Activated T-cell treated with anti-CD3 and anti-CD28 coated beads for 1 hour (primary cell): ENCODE results near the gene GPR137B.

Experiments used
- DNase-seq: peaks from one replicate; pipeline ENCODE4 v3.0.0-alpha.2; 2020; ENCODE audit warnings: low read depth

Gene GPR137B

DNA sequence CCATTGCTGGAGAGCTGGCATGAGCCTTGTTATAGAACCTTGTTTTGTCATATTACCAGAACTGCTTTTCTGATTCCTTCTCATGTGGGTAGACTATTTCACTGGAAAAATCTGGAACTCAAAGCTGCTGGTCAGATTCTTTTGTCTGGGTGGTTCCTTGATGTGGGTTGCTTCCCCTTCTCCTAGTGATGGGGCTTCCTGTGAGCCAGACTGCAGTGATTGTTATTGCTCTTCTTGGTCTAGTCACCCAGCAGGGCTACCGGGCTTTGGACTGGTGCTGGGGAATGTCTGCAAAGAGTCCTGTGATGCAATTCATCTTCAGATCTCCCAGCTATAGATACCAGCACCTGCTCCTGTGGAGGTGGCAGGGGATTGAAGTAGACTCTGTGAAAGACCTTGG is 59.4 kb downstream of the GPR137B start:
- DNase-seq = no peak

DNA sequence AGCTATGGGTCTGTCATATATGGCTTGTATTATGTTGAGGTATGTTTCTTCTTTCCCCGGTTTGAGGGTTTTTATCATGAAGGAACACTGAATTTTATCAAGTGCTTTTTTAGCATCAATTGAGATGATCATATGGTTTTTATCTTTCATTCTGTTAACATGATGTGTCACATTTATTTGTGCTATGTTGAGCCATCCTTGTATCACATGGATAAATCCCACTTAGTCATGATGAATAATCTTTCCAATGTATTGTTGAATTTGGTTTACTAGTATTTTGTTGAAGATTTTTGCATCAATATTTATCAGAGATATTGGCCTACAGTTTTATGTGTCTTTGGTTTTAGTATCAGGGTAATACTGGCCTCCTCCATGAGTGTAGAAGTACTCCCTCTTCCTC is 61.7 kb downstream of the GPR137B start:
- DNase-seq = no peak

DNA sequence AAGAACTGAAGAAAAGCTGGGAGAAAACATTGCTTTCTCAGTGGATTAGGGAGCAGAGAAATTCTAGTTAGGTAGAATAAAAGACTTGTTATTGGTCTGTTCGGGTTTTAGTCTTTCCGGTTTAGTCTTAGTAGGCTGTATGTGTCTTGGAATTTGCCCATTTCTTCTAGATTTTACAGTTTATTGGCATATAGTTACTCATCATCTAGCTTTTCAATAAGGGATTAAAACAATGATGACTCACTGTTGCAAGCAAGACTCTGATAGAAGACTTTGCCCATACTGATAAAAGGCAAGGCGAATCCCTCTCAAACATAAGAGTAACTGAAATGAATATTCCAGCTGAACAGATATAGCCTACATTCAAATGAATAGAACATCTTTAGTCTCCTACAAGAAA is 62.3 kb downstream of the GPR137B start:
- DNase-seq = no peak

DNA sequence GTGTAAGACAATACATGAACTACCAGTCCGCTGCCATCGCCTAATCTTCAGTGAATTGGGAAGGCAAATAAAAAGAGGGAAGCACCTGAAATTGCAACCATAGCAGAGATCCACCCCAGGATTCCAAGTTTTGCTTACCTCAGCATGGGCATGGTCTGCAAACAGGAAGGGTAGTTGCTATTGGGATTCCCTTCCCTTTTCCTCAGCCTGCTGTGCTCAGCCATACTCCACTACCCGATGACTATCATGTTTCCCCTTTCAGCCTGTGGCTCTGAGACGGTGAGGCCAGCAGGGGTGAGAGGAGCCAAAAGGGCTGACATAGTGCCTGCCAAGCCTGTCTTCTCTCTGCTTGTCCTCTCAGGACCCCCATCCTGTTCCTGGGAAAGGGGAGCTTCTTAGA is 64.2 kb downstream of the GPR137B start:
- no peak for DNase-seq

DNA sequence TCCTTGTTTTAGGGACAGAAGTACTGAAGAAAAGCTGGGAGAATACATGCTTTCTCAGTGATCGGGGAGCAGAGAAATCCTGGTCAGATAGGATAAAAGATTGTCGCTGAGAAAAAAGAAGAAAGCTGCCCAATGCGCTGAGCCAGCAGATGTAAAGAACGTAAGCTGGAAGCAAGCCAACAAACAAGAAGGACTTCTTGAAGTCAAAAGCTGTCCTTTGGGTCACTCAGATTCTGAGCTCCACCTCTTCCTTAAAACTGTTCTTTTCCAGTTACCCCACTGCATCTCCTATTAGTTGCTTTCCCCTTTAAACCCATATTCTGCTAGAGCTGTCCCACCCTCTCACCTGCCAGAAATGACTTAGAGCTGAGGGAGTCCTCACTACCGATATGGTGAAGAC is 64.8 kb downstream of the GPR137B start:
- no peak for DNase-seq

DNA sequence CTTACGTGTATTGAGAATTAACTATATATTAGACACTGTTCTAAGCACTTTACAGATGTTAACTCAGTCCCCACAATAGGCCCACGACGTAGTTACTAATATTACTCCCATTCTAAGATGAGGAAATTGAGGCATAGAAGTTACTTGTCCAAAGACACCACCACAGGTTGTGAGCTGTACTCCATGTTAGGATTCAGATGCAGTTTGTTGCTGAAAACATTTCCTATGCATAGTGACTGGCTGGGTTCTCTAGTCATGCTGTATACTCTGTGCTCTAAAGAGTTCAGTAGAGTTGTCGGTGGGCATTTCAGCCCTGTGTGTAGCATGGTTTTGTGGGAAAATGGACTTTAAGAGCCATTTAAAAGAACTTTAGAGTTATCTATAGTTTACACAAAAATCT is 65.2 kb downstream of the GPR137B start:
- no peak for DNase-seq

DNA sequence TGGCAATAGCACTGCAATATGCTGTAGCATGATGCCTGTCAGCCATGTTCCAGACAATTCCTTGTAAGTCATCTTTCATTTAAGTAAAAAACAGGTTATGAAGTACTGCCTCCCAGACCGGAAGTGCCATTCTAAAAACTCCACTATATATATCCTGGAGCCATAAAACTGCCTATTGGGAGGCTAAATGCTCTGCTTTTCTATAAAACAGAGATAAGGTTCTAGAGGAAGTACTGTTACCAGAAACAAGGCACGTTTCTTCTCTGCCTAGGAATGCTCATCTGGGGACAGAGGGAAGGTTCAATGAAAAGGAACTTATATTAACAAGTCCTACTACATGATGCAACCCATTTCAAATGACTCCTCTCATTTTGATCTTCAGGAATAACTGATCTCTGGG is 66.8 kb downstream of the GPR137B start:
- no peak for DNase-seq

DNA sequence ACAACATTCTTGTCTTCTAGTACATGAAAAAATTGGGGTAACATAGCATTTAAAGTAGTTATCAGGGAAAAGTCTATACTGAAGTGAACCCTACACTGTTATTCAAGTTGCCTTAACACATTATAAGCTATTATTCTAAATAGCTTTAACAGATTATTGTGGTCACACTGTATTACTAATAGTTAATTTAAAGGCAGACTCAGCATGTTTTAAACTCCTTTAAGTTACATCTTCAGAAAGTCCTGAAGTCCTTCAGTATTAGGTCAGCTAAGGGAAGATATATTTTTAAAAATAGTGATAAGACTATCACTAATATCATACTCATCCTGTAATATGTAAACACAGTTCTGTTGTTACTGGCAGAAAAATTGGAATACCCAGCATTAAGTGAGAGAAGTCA is 67.4 kb downstream of the GPR137B start:
- DNase-seq = no peak

DNA sequence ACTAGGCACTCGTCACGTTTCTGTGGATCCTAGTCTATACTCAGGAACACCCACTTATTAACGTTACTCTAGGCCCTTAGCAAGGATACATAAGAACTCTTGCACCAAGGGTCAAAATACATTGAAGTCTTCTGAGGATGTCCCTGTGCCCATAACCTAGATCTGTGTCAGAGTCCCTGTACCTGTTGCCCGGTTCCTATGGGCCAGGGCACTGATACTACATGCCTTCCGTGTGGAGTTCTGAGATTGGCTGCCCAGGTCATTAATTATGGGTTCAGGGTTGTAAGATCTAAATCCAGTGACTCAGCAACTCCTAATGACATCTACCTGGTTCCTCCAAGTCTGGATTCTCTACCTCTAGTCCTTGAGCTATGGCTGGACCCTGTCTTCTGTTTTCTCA is 69.5 kb downstream of the GPR137B start:
- DNase-seq = no peak

DNA sequence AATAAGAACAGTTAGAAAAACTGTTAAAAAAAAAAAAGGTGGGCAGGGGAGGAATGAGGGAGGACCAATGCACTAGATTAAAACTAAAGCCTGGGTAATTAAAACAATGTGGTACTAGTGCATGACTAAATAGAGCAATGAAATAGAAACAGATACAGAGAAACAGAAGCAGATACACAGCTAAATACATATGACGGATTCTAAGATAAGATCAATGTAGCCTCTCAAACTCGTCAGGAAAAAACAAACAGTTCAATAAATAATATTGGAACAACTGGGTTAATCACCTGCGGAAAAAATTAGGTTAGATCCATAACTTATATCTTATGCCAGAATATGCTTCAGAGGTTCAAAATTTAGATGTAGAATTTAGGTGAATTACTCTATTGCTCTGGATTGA is 71.2 kb downstream of the GPR137B start:
- DNase-seq = no peak

DNA sequence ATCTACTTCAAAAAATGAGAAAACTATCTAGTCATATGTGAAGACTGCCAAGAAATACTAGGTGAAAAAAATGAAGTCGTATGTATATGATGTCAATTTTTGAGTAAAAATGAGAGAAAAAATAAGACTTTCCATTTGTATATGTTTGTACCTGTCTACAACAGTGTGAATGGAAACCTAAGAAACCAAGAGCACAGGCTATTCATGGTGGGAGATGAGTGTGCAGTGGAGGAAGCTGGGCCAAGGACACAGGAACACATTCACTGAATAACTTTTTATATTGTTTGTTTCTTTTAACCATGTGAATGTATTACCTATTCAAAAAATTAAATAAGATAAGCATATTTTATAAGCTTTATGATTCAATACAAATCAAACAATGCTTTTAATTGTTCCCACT is 72.4 kb downstream of the GPR137B start:
- DNase-seq = no peak

DNA sequence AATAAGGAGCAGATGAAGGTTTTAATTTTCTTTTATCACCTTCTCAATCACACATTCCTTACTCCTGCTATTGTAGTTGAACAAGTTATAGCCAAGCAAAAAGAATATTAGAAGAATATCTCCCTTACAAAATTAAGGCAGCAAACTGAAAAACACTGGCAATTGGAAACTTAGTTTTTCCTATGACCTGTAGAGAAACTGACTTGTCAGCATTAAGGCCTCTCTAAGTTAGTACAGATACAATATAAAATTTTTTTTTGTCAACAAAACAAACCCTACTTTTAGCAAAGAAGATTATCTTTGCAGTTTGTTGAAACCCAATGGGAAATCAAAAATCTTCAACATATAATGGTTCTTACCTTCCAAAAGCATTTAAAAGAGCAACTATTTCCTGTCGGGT is 78.1 kb downstream of the GPR137B start:
- no peak for DNase-seq

DNA sequence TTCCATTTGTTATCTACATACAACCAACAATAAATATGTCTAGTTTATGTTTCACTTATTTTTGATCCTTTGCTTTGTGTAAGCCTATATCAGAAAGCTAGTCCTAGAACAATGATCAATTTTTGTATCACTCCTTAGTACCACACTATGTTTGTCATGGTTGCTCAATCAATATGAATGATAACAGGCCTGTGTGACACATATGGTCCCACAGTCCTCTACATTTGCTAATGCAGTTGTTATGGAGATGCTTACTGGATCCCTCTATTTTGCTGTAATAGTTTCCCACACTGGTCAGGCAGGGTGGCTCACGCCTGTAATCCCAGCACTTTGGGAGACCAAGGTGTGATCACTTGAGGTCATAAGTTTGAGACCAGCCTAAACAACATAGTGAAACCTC is 80.3 kb downstream of the GPR137B start:
- no peak for DNase-seq

DNA sequence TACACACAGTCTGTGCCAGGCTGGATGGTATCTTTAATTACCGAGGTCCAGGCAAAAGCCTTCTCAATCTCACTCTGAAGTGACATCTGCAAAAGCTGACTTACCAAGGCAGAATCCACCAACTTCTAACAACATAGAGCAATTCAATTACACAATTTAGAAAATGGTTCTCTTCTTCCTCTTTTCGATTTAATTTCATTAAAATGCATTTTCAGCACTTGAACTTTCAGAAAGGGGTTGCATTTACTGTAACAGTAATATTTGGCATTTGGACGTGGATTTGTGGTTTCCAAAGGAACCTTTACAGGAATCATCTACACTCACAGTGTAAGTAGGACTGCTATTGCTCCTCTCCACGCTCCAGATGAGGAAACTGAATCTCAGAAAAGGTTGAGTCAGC is 86.1 kb downstream of the GPR137B start:
- no peak for DNase-seq

DNA sequence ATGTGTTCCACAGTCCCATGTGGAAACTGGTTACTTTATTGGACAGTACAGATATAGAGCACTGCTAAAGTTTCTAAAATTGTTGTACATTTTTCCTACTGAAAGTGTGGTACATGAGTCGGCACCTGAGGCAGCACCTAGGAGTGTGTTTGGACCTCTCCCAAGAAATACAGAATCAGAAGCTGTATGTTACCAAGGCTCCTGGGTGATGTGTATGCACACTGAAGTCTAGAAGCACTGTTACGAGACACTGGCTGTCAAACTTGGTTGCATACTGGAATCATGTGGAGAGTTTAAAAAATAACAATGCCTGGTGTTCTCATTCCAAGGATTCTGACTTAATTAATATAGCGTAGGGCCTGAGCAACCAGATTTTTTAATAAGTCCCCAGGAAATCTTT is 92.8 kb downstream of the GPR137B start:
- no peak for DNase-seq

DNA sequence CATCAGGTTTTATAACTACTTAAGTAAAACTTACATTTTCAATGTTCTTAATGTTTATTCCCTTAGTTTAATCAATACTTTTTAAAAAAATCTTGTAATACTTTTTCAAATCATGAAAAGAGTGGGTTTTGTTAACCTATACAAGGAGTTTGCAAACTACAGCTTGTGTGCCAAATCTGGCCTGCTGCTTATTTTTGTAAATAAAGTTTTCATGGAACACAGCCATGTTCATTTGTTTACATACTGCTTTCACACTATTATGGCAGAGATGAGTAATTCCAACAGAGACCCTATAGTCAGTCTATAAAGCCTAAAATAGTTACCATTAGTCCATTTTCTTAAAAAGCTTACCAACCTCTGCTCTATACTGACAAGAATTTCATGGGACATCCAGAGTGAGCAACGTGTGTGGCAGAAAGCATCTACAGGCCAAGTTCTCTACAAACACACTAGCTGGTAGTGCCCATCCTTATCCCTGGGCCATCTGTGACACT is 96.8 kb downstream of the GPR137B start:
- no peak for DNase-seq

DNA sequence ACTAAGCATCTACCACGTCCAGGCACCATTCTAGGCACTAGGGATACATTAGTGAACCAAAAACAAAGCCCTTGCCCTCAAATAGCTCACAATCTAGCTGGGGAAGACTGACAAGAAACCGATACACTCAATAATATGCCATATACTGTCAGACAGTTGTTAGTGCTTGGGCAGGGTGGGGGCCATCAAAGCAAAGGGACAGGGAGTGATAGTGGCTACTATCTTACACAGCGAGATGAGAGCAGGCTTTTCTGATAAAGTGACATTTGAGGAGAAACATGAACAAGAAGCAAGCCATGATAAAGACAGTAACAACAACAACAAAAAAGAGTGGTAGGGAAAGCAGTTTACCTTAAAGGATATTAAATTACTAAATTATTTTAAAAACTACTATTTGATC is 98.3 kb downstream of the GPR137B start:
- no peak for DNase-seq

DNA sequence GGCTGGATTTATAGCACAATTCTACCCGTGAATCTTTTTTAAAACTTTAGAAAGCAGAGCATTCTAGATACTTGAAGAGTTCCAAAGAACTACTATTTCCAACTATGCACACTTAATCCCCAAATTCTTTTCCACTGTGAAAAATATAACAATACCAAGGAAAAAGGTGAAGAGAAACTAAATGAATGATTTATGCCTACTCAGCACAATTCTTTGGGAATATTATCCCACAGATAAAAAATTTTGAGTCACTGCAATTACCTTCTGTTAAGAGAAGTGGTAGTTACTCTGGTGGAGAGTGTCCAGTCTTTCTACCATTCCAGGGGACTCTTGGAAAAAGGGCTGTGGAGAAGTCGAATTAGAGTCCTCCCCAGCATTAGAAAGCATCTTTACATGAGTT is 100.2 kb downstream of the GPR137B start:
- no peak for DNase-seq

DNA sequence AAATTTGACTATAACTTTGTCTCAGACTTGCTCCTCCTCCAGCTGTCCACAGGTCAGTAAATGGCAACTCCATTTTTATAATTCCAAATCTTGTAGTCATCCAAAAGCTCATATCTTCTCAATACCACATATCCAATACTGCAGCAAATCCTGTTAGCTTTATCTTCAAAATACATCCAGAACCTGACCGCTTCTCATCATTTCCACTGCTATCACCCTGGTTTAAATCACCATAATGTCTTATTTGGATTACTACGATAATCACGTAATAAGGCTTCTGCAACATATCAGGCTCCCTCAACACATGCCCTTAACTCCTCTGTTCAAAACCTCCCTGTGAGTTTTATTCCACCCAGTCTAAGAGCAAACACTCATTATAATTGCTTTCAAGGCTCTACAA is 104.9 kb downstream of the GPR137B start:
- no peak for DNase-seq

DNA sequence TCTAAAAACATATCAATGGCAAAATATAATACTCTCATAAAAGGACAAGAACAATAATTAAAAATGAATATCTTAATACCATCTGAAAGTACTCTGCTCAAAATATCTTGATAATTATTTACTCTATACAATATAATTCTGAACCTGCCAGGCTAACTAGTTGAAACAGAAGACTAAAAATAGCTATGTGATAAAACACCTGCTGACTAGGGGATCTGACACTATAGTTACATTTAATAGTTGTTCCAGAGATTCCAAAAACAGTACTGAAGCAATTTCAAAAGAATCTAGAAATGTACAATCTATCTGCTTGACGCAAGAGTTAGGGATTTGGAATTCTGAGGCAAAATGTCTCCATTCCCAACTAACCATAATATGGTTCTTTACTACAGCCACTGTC is 109.2 kb downstream of the GPR137B start:
- DNase-seq = no peak

DNA sequence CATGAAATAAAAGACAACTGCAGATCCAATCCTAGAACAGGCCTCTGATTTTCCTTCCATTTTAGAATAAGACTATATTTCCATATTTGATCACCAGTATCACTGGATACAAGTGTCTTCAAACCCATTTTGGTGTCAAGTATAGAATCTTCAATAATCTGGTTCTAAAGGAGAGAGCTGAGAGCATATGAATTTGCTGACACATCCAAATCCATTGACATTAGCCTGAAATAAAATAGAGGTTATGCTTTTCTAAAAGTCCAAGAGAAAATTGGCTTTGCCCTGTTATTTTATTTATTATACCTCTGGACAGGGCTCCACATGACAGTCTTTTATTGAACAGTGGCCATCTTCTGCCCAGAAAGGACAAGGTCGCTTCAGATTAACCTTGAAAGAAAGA is 110.8 kb downstream of the GPR137B start:
- DNase-seq = no peak

DNA sequence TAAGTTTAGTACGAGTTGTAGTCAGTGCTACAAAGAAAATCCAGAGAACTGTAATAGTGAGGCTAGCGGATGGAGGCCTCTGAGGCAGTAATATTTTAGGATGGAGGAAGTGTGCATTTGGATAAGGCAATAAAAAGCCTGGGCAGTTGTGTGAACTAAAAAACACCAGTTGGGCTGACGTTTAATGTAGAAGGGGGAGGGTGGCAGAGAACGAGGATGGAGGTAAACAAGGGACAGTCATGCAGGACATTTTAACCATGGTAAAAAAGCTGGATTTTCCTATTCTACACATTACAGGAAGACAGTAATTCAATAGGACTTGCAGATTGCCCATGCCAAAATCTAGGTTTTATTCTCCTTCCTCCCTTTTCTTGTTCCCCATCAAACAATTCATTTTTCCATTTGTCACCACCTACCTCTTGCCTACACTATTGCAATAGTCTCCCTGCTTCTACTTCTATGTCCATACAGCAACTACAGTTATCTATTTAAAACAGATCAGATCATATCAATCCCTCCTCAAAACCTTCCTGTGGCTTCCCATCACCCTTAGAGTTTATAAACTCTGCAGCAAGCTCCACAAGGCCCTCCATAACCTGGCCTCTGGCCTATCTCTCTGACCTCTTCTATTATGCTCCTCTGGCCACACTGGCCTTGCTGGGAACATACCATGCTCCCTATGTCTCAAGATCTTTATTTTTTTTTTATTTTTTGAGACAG is 111.7 kb downstream of the GPR137B start:
- DNase-seq = no peak

DNA sequence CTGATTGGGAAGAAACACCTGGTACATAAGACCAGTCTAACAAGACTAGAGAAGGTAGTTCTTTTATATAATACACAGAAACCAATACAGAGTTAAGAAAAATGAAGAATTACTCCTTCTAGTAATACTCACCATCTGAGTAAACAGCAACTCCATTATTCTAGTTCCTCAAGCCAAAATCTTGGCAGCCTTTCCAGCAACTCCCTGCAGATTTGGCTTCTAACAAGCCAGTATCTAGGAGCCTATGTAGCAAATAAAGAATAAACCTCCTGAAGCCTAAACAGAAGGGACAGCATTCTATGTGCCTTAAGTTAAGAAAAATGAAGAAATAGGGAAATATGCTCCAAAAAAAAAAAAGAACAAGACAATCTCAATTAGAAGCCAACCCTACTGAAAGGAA is 114.9 kb downstream of the GPR137B start:
- DNase-seq = no peak

DNA sequence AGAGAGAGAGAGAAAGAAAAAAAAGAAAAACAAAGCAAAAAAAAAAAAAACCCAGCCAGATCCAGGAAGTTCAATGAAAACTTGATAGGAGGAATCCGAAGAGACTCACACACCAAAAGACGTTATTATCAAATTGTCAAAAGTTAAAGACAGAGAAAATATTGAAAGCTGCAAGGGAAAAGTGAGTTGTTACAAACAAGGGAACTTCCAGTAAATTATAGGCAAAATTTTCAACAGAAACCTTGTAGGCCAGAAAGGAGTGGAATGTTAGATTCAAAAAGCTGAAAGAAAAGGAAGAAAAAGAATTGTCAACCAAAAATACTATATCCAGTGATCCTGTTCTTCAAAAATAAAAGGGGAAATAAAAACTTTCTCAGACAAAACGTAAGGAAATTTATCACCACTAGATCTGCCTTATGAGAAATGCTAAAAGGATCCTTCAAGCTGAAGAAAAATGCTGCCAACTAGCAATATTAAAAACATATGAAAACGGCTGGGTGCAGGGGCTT is 115.8 kb downstream of the GPR137B start:
- DNase-seq = no peak
